Measurements from ENCODE around the gene PLCB2.
A peak's percentile ranks its signal among the peaks of the same experiment; 100 is the strongest.

The PLCB2 gene, protein sequence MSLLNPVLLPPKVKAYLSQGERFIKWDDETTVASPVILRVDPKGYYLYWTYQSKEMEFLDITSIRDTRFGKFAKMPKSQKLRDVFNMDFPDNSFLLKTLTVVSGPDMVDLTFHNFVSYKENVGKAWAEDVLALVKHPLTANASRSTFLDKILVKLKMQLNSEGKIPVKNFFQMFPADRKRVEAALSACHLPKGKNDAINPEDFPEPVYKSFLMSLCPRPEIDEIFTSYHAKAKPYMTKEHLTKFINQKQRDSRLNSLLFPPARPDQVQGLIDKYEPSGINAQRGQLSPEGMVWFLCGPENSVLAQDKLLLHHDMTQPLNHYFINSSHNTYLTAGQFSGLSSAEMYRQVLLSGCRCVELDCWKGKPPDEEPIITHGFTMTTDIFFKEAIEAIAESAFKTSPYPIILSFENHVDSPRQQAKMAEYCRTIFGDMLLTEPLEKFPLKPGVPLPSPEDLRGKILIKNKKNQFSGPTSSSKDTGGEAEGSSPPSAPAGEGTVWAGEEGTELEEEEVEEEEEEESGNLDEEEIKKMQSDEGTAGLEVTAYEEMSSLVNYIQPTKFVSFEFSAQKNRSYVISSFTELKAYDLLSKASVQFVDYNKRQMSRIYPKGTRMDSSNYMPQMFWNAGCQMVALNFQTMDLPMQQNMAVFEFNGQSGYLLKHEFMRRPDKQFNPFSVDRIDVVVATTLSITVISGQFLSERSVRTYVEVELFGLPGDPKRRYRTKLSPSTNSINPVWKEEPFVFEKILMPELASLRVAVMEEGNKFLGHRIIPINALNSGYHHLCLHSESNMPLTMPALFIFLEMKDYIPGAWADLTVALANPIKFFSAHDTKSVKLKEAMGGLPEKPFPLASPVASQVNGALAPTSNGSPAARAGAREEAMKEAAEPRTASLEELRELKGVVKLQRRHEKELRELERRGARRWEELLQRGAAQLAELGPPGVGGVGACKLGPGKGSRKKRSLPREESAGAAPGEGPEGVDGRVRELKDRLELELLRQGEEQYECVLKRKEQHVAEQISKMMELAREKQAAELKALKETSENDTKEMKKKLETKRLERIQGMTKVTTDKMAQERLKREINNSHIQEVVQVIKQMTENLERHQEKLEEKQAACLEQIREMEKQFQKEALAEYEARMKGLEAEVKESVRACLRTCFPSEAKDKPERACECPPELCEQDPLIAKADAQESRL

DNA sequence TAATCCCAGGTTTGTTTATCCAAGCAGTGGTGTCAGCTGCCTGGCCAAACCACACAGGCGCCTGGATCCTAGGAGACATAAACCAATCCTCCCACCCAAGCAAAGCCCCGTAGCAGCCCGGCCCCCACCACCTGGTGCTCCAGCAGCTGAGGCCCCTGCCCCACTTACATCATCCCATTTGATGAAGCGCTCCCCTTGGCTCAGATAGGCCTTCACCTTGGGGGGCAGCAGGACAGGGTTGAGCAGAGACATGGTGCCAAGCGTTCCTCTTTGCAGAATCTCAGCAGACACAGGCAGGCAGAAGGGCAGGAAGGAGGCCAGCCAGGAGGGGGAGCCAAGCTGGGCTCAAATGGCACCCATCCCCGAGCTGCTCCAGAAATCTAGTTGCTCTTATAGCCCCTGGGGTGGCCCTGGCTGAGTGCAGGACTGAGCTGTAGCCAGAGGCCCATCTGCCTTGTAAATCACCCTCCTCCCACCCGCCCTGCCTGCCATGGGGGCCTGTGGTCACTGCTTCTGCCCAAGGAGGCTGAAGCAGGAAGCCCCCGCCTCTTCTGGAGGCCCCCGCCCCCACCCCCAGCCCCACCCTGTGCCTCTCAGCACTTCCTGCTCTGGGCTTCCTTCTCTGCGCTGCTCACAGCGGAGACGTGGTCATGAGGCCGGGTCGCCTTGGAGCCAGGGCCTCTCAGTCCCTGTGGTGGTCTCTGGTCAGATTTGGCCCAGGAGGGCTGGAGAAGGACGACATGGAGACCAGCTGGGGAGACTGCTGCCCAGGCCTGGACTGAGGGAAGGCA lies at the start of gene PLCB2:
TSS of gene PLCB2 (minus strand) at position 515 of the 791 bp plus-strand sequence. CDS start at position 252, 263 bp downstream.
- DNase-seq (ENCODE audit: low read depth), result peak; percentile 57

DNA sequence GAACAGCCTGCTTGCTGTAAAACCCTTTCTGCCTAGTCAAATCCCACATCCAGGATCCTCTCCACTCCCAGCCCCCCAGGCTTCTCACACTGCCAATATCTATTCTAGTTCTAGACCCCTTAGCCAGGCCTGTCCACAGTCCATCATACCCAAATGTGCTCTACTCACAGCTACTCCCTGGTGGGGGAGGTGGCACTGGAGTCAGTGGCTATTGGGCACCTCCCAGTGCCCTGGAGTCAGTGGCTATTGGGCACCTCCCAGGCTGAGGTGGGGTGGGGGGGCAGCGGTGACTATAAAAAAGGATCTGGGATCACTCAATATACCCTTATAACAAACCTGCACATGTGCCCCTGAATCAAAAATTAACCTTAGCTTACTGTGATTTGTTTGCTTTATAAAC lies 49.5 kb upstream of the PLCB2 start:
- no peak for DNase-seq (ENCODE audit: low read depth)

DNA sequence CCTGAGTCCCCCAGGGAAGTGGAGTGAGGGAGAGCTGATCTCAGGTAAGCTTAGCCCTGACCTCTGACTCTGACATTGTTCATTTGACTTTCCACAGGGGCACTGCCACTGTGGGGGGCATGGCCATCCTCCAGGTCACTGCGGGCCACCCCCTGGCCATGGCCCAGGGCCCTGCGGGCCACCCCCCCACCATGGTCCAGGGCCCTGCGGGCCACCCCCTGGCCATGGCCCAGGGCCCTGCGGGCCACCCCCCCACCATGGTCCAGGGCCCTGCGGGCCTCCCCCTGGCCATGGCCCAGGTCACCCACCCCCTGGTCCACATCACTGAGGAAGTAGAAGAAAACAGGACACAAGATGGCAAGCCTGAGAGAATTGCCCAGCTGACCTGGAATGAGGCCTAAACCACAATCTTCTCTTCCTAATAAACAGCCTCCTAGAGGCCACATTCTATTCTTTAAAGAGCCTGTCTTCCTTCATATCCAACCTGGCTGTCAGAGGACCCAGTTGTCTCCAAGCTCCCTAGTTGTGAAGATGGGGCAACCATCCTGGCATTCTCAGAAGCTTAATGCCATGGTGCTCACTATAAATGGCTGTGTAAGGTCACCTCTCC lies 48.3 kb upstream of the PLCB2 start:
- no peak for DNase-seq (ENCODE audit: low read depth)

DNA sequence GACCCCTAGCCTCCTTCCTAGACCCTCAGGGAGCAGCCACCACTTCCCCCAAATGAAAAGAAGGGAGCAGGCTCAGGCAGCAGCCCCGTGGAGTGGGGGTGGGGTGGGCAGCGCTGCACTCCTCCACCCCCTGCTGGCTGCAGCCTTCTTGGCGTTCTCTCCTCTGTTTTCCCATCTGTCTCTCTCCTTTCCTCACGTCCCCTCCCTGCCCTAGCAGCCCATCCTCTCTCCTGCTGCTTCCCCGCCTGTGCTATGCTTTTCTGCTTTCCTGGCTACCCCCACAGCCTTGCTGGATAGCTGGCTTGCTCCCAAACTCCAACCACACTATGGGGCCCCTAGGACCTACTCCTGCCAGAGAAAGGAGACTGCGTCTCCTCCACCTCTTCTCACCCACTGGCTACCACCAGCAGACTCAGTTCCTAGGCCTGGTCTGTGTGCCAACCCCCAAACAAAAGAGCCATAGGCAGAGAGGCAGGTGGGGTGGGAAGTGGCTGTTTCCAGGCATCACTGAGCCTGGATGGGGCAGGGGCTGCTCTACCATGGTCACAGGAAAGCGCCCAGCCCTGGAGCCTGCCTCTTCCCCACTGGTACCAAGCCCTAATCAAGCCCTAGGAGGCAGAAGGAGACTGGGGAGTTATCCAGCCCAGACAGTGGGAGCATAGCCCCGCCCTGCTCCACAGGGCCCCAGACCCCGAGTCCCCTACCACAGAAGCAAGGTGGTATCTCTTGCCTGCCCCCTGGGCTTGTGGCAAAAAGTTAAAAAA lies 46.9 kb upstream of the PLCB2 start:
- DNase-seq (ENCODE audit: low read depth), result no peak

DNA sequence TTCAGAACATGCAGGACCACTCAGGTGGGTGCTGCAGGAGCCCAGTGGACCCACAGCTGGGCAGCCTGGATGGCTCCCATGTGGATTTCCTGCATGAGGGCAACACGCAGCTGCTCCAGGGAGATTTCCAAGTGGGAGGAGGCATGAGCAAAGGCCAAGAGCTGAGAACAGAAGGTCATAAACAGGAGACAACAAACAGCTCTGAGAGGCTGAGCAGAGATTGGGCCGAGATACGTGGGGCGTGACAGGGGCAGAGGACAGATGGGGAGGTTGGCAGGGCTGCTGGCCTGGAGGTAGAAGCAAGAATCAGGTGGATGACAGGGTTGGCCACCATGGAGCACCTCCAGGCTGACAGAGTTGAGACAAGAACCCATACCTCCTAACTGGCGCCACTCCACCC lies 46.0 kb upstream of the PLCB2 start:
- no peak for DNase-seq (ENCODE audit: low read depth)

DNA sequence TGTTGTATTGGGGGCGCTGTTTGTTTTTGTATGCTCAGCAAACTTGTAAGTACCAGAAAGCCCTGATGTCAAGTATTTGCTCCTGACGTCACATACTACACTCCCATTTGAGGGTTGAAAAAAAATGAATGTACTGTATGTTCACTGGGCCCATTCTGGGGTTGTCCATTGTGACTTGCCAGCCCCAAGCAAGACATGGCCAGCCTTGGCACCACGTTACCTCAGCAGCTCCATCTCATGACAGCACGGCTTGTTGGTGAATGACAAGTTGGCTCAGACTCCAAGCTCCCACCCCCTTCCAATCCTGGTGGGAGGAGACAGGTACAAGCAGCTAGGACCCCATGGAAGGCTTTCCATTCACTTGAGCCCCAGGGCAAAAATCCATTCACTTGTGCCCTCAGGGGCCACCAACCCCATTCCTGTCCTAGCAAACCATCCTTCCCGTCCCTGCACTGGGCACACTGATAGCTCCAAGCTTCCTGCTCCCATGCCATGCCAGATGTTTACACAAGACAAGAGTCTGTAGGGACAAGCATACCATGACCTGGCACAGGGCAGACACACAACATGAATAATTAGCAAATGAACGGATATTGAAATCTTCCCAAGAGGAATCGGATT lies 44.7 kb upstream of the PLCB2 start:
- no peak for DNase-seq (ENCODE audit: low read depth)

DNA sequence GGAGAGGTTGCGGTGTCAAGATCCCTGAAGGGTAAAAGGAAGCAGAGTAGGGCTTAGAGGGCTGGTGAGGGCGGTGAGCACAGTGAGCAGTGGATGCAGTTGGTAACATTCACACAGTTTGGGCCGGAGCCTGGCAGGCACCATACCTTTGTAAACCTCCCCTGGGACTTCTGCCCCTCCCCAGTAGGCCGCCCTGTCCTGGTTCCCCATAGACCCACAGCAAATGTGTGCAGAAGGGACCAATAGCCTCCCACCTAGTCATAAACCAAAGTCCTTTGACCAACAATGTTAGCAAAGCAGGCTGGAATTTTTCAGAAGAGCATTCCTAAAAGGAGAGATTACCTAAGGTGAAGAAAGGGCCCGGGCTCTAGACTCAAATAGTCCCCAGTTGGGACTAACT lies 41.4 kb upstream of the PLCB2 start:
- no peak for DNase-seq (ENCODE audit: low read depth)

DNA sequence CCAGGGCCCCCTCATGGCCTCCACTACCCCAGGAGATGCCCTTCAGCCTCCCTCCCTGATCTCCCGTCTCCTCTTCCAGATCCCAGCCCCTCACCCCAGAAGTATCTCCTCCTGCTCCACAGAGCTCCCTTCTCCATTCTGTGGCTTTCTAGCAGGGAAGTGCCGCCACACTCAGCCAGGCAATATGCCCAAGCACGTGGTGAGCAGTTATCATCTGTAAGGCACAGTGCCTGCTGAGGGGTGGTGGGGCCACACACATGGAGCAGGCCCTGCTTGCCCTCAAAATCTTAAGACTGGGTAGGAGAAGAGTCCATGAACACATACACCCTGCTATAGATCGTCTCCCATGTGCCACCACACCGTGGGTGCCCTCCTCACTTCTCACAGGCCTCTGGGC lies 40.7 kb upstream of the PLCB2 start:
- DNase-seq (ENCODE audit: low read depth), result no peak

DNA sequence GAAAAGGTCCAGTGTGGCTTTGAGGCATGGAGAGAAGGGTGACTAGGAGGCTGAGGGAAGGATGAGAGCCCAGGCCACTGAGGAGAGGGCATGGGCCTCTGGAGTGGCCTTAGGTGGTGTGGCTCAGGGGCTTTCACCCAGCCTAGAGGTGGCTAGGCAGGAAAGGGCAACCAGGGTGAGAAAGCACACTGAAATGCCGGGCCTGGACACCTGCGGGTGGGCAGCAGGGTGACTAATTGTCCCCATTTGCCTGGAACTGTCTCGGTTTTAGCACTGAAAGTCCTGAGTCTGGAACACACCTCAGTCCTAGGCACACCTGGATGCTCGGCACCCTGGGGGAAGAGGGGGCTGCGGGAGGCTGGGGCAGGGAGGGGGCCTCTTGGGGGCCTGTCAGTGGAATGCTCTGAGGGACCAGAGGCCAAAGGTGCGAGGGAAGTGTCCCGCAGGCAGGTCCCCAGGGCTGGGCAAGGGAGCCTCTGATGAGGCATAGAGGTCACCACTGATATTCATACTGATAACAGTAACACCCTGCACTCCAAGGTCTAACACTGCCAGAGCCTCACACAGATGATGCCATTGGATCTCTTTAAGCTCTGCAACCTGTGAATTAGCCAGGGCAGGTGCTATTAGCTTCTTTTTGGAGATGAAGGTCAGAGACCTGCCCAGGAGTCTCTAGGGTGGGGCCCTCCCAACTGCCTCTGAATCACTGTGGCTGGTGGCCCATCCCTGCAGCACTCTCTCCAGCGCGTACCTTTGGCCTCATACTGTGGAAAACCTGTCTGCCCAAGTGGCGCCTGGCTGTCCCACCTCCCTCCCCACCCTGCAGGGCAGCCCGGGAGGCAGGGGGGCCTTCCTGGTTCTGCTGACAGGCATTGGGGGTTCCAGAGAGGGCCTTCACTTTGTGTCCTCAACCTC lies 40.1 kb upstream of the PLCB2 start:
- no peak for DNase-seq (ENCODE audit: low read depth)

DNA sequence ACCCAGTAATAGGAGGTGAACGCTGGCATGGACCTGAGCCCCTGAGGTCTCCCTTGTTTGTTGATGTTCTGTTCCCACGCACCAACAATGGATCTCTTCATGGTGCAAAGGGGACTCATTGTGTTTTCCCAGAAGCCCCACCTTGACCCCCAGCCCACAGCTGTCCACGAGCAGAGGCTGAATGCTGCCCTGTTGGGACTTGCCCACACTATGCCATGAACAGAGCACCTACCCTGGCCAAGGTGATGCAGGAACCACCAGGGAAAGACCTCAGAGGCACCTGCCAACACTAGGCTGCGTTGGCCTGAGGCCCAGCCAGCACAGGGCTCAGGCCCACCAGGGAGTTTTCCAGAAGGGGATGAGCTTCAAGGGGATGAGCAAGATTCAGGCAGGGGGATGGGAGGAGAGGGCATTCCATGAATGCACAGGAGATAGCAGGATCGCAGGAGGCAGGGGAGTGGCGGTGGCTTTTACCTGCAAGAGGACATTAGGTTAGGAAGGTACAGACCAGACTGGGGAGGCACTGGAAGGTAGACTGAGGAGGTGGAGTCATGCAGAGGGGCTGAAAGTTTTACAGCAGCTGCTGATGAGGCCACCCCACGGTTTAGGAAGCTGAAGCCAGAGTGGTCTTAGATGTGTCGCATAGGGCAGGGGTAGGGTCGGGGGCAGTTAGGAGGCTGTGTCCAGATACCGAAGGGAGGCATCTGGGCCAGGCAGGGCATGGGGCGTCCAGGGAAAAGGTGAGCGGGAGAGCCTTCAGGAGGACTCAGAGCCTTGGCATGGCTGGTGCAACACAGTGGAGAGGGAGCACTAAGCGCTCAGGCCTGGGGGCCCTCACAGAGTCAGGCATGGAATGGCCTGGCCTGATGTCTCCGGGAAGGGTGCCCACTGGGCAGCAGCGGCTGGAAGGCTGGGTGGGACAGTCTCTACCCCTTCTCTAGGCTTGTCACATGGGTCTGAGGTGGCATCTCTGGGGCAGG lies 39.1 kb upstream of the PLCB2 start:
- DNase-seq (ENCODE audit: low read depth), result no peak

DNA sequence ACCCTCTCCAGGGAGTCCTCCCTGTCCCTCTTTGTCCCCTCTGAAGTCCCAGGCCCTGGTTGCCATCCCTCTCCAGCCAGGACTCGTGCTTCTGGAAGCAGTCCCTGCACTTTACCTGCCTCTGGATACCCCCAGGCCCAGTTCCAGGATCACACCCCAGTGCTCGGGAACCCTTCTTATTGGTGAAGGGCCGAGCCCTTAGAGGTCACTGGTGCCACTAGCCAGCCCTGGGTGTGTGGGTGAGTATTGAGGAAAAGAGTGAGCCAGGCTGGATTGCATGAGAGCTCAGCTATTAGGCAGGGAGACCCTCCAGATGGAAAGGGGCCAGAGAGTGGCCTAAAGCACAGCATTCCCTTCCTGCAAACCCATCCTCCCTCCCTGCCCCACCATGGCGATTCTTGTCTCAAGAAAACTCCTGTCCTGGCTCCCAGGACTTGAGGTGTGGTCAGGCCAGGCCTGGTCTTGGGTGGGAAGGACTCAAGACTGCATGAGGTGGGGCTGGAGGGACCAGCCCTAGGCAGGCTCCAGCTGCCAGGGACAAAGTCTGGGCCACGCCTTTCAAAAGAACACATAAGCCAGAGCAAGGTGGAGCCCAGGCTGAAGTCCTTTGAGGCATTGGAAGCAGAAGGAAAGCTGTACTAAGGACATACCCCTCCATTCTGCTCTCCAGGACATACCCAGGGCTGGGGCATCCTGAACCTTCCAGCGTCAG lies 38.3 kb upstream of the PLCB2 start:
- no peak for DNase-seq (ENCODE audit: low read depth)

DNA sequence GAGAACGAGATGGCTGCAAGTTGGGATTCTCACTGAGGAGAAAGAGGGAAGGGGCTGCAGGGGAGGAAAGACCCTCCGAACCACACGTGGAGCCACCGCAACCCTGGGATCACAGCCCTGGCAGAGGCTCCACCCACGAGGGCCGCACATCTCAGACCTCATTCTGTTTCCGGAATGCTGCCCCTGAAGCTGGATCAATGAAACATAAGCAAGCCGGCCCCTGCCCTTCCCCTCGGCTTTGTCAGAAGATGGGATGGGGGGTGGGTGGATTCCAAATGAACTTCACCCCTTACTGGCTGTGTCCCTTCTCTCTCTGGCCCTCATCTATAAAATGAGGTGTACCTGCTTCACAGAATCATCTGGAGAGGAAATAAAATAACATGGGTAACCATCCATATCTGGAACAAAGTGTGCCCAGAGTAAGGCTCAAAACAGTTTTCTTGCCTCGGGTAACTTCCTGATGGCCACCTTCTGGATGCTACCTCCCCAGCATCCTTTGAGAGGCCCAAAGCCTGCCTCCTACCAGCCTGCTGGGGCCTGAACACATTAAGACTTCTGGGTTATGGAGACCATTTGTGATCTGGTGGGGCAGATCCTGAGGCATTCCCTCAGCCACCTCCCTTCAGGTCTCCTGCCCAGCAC lies 37.6 kb upstream of the PLCB2 start:
- no peak for DNase-seq (ENCODE audit: low read depth)

DNA sequence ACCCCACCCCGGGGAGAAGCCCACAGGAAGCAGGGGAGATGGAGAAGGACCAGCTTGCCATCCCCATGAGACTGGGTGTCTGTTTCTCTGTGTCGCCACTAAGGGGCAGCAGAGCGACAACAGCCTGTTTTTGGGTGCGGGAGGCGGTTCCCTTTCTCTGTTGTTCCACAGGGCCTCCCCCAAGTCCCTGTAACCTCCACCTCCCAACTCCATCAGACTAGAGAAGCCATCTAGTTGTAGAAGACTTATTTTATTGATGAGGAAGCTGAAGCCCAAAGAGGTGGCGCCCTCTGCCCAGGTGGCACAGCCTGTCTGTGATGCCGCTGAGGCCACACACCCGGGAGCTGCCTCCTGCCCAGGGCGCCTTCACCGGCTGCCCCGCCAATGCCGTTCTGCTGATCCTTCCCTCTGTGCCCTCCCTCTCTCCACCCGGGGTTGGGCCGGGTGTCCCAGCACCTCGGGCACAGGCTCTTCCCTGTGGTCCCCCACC lies 36.9 kb upstream of the PLCB2 start:
- peak; percentile 57 for DNase-seq (ENCODE audit: low read depth)

DNA sequence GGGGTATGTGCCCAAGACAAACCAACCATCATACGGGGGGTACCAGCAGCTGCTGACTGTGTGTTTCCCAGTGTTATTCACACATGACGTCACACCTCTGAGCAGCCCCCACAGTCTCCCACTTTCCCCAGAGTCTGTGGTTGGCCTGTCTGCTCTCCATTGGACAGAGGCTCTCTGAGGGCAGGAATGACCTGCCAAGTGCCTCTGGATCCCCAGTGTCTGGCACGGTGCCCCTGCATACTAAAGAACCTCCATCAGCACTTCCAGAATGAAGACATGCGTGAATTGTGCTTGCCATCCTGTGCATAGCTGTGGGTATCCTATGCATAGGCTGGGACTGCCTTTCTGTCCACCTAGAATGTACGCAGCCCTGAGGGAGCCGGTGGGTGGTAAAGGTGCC lies 36.5 kb upstream of the PLCB2 start:
- DNase-seq (ENCODE audit: low read depth), result no peak

DNA sequence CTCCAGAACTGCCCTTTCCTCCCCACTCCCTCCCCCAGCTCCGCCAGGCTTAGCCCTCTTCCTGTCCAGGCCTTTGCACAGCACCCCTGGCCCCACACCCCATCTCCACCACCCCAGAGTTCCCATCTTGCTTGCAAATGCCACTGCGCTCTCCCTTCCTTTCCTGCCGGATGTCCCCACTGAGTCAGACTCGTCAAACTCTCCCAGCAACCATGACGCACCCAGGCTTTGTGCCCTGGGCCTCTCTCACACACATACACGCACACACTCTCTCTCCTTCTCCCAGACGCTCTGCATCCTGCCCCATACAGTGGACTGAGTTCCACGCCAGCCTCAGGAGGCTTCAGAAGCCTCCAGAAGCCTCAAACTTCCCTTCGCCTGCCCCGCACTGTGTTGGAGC lies 35.8 kb upstream of the PLCB2 start:
- no peak for DNase-seq (ENCODE audit: low read depth)

Data from activated T-cell treated with anti-CD3 and anti-CD28 coated beads for 1 hour (primary cell).